ENCODE data around the gene APOBR. TPM values are rescaled to one million over a fixed set of nuclear protein-coding genes. Genes with fewer than 3 reads are reported as not detected.

The APOBR gene
- total and polyA plus RNA-seq, 9 of the 15 experiments (the other 6 are each of a cell fraction or from before 2014, with no cell fraction given): 0.08 to 6.1 (median 2.8) TPM; not detected in 1

DNA sequence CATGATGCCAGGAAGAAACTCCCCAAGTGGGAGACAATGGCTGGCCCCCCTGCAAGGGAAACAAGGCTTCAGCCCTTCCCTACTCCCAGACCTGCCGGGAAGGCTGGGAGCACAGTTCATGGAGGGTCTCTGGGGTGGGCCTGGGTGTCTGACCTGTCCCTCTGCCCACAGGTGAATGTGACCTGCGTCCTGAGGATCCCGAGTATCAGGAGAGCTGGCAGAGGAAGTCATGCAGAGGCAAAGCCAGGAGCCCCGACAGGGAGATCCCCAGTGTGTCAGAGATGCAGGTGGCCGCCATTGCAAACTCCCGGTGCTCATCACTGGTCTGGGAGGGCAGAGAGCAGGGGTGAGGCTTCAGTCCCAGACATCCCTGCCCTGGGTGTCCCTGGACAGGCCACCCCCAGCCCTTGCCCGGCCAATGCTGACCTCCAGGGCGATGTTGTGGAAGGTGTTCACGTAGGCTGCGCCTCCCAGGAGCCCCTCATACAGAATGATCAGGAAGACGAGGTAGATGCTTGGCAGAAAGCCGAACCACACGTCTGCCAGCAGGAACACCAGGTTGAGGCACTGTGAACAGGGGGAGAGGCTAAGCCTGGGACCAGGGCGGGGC, 17.0 kb upstream of the APOBR start:
- Histone ChIP-seq H2AFZ (ENCODE audit: low read depth, low read length) (no peak overlapping the region), H3K36me3 (ENCODE audit: control insufficient read depth, insufficient read depth, low read length) (peaks cover 39% of the 10 kb centered on the region; the same call in 1 of the 3 replicates), H3K4me2 (ENCODE audit: insufficient read depth, low read length) (no peak overlapping the region), H3K4me3 (no peak overlapping the region), H3K9me3 (replicated peaks; ENCODE audit: control insufficient read depth, insufficient read depth, low read depth, low read length) (no peaks in the 10 kb centered on the region), H3K9me1 (ENCODE audit: control insufficient read depth, insufficient read depth, low read length) (no peaks in the 10 kb centered on the region), H3K27me3 (ENCODE audit: control insufficient read depth in 2 of 2, insufficient read depth in 2 of 2, low read length in 2 of 2) (no peaks in the 10 kb centered on the region), H4K20me1 (replicated peaks; ENCODE audit: control insufficient read depth, insufficient read depth, low read length) (no peaks in the 10 kb centered on the region), H3K27ac (ENCODE audit: extremely low read depth, low read depth, low read length) (no peak overlapping the region), H3K4me1 (replicated peaks in 1 of 2; ENCODE audit: control insufficient read depth in 2 of 2, insufficient read depth in 2 of 2, low read length in 2 of 2) (peaks cover 0 to 6% of the 10 kb centered on the region in 2 experiments; a peak in 1 of 5 replicates), H3K9ac (ENCODE audit: insufficient read depth in 1 of 2, low read depth in 2 of 2, low read length in 2 of 2) (no peak overlapping the region; a peak in 1 of 4 replicates), H3K79me2 (ENCODE audit: control insufficient read depth, insufficient read depth, low read length) (no peaks in the 10 kb centered on the region)
- POLR2A ChIA-PET: no interaction called here
- intact Hi-C loops (cut with micrococcal nuclease) (no loop called here), in situ Hi-C loops (cut with MboI) (loop anchor here (10.0 to 25.0 kb wide), 2 partner anchors 167 to 1735 kb away; no protein-coding TSS in a partner anchor)
- CTCF ChIA-PET (ENCODE audit: low intra/inter-chr PET ratio): no interaction called here
- FAIRE-seq (no peak), ATAC-seq (no peak), DNase-seq (ENCODE audit: extremely low read depth in 1 of 4, low spot score in 3 of 4) (no peak)
- 85% methylated on average over 13 of the region's 14 CpGs for WGBS (ENCODE audit: insufficient coverage, low coverage, missing lambda C conversion rate)
- no TSS peak for BruUV-seq (replicated peaks)
- TF ChIP-seq ZNF239 (CRISPR knock-in tag; IDR thresholded peaks at IDR 0.05) (no peak), CREB1 (IDR thresholded peaks at IDR 0.05) (no peak), CREB1 (CRISPR knock-in tag; IDR thresholded peaks at IDR 0.05) (no peak), SAFB (IDR thresholded peaks at IDR 0.05; ENCODE audit: borderline replicate concordance, low read depth, low read length) (no peak), KDM2B (CRISPR knock-in tag; IDR thresholded peaks at IDR 0.05) (no peak)
